HCT116 (cell line): ENCODE data around the gene TRUB1. TPM values are rescaled to one million over a fixed set of nuclear protein-coding genes. Genes with fewer than 3 reads are reported as not detected.
A peak's percentile ranks its signal among the peaks of the same experiment; 100 is the strongest.

Experiments used
- ATAC-seq: fragments of 200-7000 bp; cut with Tn5 transposase; 2 replicates; pipeline ENCODE4 v1.9.1; 2020; ENCODE audit warnings: mild to moderate bottlenecking, moderate library complexity
- BruUV-seq: library from RNA; stranded (reverse); fragments of 400-500 nt; replicated peaks from 2 replicates; lab custom pipeline; 2021; lab: Mats Ljungman, UMichigan
- CTCF ChIA-PET: fragments of 300-600 bp; sonication (Branson Sonifier 250); formaldehyde crosslinking; loops from one replicate; lab custom pipeline; 2021; ENCODE audit warnings: antibody characterized with exemption; lab: Charles Lee
- POLR2A ChIA-PET: fragments of 300-600, 350-600 bp; sonication (Branson Sonifier 250); formaldehyde crosslinking; loops from one replicate; lab custom pipeline; 2021; ENCODE audit warnings: antibody characterized with exemption; lab: Charles Lee
- RAD21 ChIA-PET, 2 experiments: fragments of 300-600 bp; sonication (Branson Sonifier 250); formaldehyde crosslinking; loops; one replicate each; lab custom pipeline; 2023; ENCODE audit warnings: low total read pairs in 2 of 2; ENCODE audit not compliant: uncharacterized antibody in 2 of 2, unreplicated experiment in 2 of 2, low non-redundant PET in 1 of 2; lab: Charles Lee
- DNase-seq: peaks from one replicate; pipeline ENCODE4 v3.0.0-alpha.2; 2010; ENCODE audit warnings: low read depth, low spot score
- H2AFZ ChIP-seq: fragments of 200-600 bp; shearing (Covaris generic), sonication (generic); 2 replicates; pipeline ENCODE4 v1.6.1; 2017; ENCODE audit warnings: low read depth, mixed run types, mixed read lengths, antibody characterized with exemption, low read length; ENCODE audit not compliant: poor library complexity, severe bottlenecking
- H3K27ac ChIP-seq: 2 replicates; pipeline ENCODE4 v1.5.1; 2012; ENCODE audit warnings: low read depth, low read length
- H3K27me3 ChIP-seq: fragments of 200-600 bp; sonication (generic); 2 replicates; pipeline ENCODE4 v1.6.1; 2016; ENCODE audit warnings: mixed run types, low read length, mixed read lengths; ENCODE audit not compliant: insufficient read depth
- H3K36me3 ChIP-seq, 2 experiments: fragments of 200-500 bp in 1 of 2; fragments of 200-600 bp in 1 of 2; sonication (Bioruptor generic) in 1 of 2; sonication (generic) in 1 of 2; 2 replicates each; pipeline versions ENCODE4 v1.5.1 to v1.6.1; 2014 to 2016; ENCODE audit warnings: low read length in 2 of 2, inconsistent platforms in 1 of 2, mixed read lengths in 1 of 2, mixed run types in 1 of 2; ENCODE audit not compliant: insufficient read depth in 2 of 2, control insufficient read depth in 1 of 2
- H3K4me1 ChIP-seq, 2 experiments: fragments of 200-600 bp in 1 of 2; sonication (generic) in 1 of 2; 2 replicates each; pipeline versions ENCODE4 v1.5.1 to v1.6.1; 2012 to 2017; ENCODE audit warnings: low read length in 2 of 2, inconsistent platforms in 1 of 2, mild to moderate bottlenecking in 1 of 2, mixed read lengths in 1 of 2, mixed run types in 1 of 2, moderate library complexity in 1 of 2; ENCODE audit not compliant: insufficient read depth in 2 of 2, control insufficient read depth in 1 of 2
- H3K4me2 ChIP-seq: fragments of 200-600 bp; sonication (generic); 2 replicates; pipeline ENCODE4 v1.6.1; 2017; ENCODE audit warnings: mixed run types, low read length, mixed read lengths
- H3K4me3 ChIP-seq, 2 experiments: fragments of 200-600 bp in 1 of 2; sonication (generic) in 1 of 2; replicated peaks in 1 of 2; 2 replicates each; pipeline ENCODE4 v1.5.1; 2011 to 2016; ENCODE audit warnings: low read length in 2 of 2, control low read depth in 1 of 2, low read depth in 1 of 2, mild to moderate bottlenecking in 1 of 2, mixed read lengths in 1 of 2, mixed run types in 1 of 2
- H3K79me2 ChIP-seq: fragments of 200-600 bp; sonication (generic); 2 replicates; pipeline ENCODE4 v1.6.1; 2017; ENCODE audit warnings: mild to moderate bottlenecking, mixed run types, low read length, moderate library complexity, mixed read lengths; ENCODE audit not compliant: insufficient read depth
- H3K9ac ChIP-seq: fragments of 200-600 bp; sonication (generic); 2 replicates; pipeline ENCODE4 v1.6.1; 2016; ENCODE audit warnings: low read length, mixed read lengths
- H3K9me2 ChIP-seq: fragments of 200-600 bp; sonication (generic), shearing (Covaris generic); 2 replicates; pipeline ENCODE4 v1.6.1; 2017; ENCODE audit warnings: mixed run types, mild to moderate bottlenecking, moderate library complexity; ENCODE audit not compliant: insufficient read depth
- H3K9me3 ChIP-seq, 2 experiments: fragments of 200-500 bp in 1 of 2; fragments of 200-600 bp in 1 of 2; sonication (Bioruptor generic) in 1 of 2; sonication (generic) in 1 of 2; 2 replicates each; pipeline ENCODE4 v1.6.1; 2014 to 2017; ENCODE audit warnings: low read length in 2 of 2, mixed read lengths in 2 of 2, inconsistent platforms in 1 of 2, low read depth in 1 of 2, mild to moderate bottlenecking in 1 of 2, mixed run types in 1 of 2, moderate library complexity in 1 of 2; ENCODE audit not compliant: control insufficient read depth in 1 of 2, insufficient read depth in 1 of 2
- H4K20me1 ChIP-seq: fragments of 200-600 bp; sonication (generic), shearing (Covaris generic); 2 replicates; pipeline ENCODE4 v1.6.1; 2017; ENCODE audit warnings: mixed run types, mild to moderate bottlenecking, moderate library complexity; ENCODE audit not compliant: insufficient read depth
- CEBPB ChIP-seq: IDR thresholded peaks from 2 replicates; pipeline ENCODE4 v1.6.1; 2012; ENCODE audit warnings: low read depth
- EZH2 ChIP-seq: fragments of 200-600 bp; sonication (generic); IDR thresholded peaks from 2 replicates; pipeline ENCODE4 v1.6.1; 2017; ENCODE audit warnings: antibody characterized with exemption, mixed run types
- JUND ChIP-seq: IDR thresholded peaks from 2 replicates; pipeline ENCODE4 v1.6.1; 2012
- RAD21 ChIP-seq: IDR thresholded peaks from 2 replicates; pipeline ENCODE4 v1.6.1; 2012; ENCODE audit warnings: low read depth, mild to moderate bottlenecking
- intact Hi-C: fragments of 100-400 bp; cut with micrococcal nuclease; formaldehyde crosslinking; loops from 2 replicates; pipeline ENCODE4 v1.10.0; 2022
- total RNA-seq: library from RNA; stranded (reverse); gene quantifications from one replicate; pipeline ENCODE4 v1.2.1, GENCODE V29; 2021; ENCODE audit not compliant: unreplicated experiment
- TF ChIP-seq, protein P1 (sequence below), 3 experiments: fragments of 200-600 bp in 1 of 3; sonication (generic) in 1 of 3; IDR thresholded peaks in 2 of 3; conservative IDR thresholded peaks in 1 of 3; 2 replicates each; pipeline ENCODE4 v1.5.1; 2012 to 2017; ENCODE audit warnings: low read depth in 2 of 3, low read length in 2 of 3, antibody characterized with exemption in 1 of 3, borderline replicate concordance in 1 of 3, control low read depth in 1 of 3, mild to moderate bottlenecking in 1 of 3, mixed read lengths in 1 of 3, mixed run types in 1 of 3, moderate library complexity in 1 of 3; ENCODE audit not compliant: insufficient read depth in 1 of 3

Gene TRUB1
- total RNA-seq, 1 experiment from 2014 or later = 44.1 TPM

DNA sequence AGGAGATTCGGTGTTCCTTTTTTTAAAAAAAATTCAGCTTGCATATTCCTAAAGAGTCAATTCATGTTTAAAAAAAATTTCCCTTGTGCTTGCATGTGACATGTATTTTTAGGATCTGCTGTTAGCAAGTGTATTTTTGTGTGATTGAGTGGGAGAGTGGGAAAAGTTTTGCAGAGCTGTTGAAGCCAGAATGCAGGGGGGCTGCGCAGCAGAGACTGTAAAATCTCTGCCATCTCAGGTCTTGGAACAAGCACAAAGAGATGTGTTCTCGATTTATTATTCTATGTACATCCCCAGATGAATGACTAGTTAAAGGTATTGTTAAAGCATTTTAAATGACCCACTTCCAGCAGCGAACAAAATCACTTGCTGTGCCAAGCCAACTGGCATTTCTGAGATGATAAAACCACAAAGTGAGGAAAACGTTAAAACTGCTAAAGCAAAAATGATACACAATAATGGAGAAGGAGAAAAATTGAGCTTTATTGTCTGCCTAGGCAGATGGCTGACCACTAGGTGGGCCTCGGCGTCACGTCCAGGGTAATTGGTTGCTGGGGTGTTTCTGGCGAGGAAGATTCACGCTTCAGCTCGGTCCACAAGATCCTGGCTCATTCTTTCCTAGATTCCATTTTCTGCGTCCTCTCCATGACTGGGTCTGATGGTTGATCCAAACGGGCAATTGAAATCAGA is 88.2 kb downstream of the TRUB1 start:
- Histone ChIP-seq H2AFZ (no peak overlapping the region), H3K9me2 (no peaks in the 10 kb centered on the region), H3K27ac (no peak overlapping the region), H4K20me1 (no peaks in the 10 kb centered on the region), H3K4me1 (no peaks in the 10 kb centered on the region), H3K9me3 (no peaks in the 10 kb centered on the region), H3K9ac (no peak overlapping the region), H3K27me3 (no peaks in the 10 kb centered on the region), H3K4me3 (no peak overlapping the region), H3K4me2 (no peak overlapping the region), H3K79me2 (no peaks in the 10 kb centered on the region), H3K36me3 (no peaks in the 10 kb centered on the region)
- BruUV-seq = no TSS peak
- DNase-seq (no peak), ATAC-seq (no peak; the same call in 1 of the 2 replicates)
- RAD21 ChIA-PET = no interaction called here
- CTCF ChIA-PET = interaction anchor here (1.3 kb wide), 1 partner anchor 20 kb away, joined by 3 read pairs; no protein-coding TSS in a partner anchor
- TF ChIP-seq, protein P1, sequence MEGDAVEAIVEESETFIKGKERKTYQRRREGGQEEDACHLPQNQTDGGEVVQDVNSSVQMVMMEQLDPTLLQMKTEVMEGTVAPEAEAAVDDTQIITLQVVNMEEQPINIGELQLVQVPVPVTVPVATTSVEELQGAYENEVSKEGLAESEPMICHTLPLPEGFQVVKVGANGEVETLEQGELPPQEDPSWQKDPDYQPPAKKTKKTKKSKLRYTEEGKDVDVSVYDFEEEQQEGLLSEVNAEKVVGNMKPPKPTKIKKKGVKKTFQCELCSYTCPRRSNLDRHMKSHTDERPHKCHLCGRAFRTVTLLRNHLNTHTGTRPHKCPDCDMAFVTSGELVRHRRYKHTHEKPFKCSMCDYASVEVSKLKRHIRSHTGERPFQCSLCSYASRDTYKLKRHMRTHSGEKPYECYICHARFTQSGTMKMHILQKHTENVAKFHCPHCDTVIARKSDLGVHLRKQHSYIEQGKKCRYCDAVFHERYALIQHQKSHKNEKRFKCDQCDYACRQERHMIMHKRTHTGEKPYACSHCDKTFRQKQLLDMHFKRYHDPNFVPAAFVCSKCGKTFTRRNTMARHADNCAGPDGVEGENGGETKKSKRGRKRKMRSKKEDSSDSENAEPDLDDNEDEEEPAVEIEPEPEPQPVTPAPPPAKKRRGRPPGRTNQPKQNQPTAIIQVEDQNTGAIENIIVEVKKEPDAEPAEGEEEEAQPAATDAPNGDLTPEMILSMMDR (IDR thresholded peaks at IDR 0.05 in 2 of 3, conservative IDR thresholded peaks at IDR 0.05 in 1 of 3; ENCODE audit: borderline replicate concordance in 1 of 3, insufficient read depth in 1 of 3, low read depth in 2 of 3, low read length in 2 of 3) = 0 out of 6 replicates have a peak, but pooled peaks of 2 of the 3 experiments have one; percentile 23 to 25
- TF ChIP-seq JUND = no peak
- intact Hi-C loops = no loop called here
- POLR2A ChIA-PET = no interaction called here

DNA sequence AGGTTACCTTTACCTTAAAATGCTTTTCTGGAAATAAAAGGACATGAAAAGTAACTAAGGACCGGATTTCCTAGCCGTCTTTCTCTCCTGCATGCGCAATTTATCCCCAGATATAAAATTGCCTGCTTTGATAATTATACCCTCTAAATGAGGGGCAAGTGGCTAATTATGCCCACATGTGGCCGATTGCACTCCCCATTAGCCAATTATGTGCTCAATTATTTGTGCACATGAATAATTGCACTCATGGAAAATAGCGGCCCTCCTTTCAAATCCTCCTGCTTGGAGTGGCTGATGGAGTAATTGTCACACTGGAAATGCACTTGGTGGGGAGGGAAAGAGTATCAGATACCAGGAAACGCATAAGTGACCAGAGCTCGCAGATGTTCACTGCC is 88.7 kb downstream of the TRUB1 start:
- H3K4me3 ChIP-seq = no peak overlapping the region
- no peaks in the 10 kb centered on the region for H3K27me3 ChIP-seq
- H3K4me2 ChIP-seq = no peak overlapping the region
- DNase-seq = no peak
- BruUV-seq = no TSS peak
- no peaks in the 10 kb centered on the region for H4K20me1 ChIP-seq
- ChIA-PET RAD21 (no interaction called here), CTCF (no interaction called here)
- ATAC-seq = no peak
- no peaks in the 10 kb centered on the region for H3K9me3 ChIP-seq
- no peaks in the 10 kb centered on the region for H3K9me2 ChIP-seq
- TF ChIP-seq CEBPB = no peak
- TF ChIP-seq EZH2 = no peak
- no peak for TF ChIP-seq RAD21
- TF ChIP-seq, all 23 proteins: peak for 0
- intact Hi-C loops = no loop called here
- H3K79me2 ChIP-seq = no peaks in the 10 kb centered on the region
- H3K27ac ChIP-seq = no peak overlapping the region
- no peak overlapping the region for H3K9ac ChIP-seq
- H2AFZ ChIP-seq = no peak overlapping the region
- POLR2A ChIA-PET = no interaction called here
- H3K4me1 ChIP-seq = no peaks in the 10 kb centered on the region
- no peaks in the 10 kb centered on the region for H3K36me3 ChIP-seq

Other genes with a start within 250 kb of the TRUB1 start
- gene FHIP2A, start 116.4 kb upstream of the TRUB1 start, total RNA-seq = 20.7 TPM
- 1.3 TPM for gene ATRNL1, start 155.2 kb downstream of the TRUB1 start, total RNA-seq